HG03135 (cell line): ENCODE data around the gene NLE1.
"Not testable (repeated sequence)": the region's sequence is repeated elsewhere in the genome, so short reads cannot be mapped to it uniquely, and the experiment has no call there.

ENCODE experiments used
- ATAC-seq: cut with Tn5 transposase; IDR thresholded peaks from one replicate; pipeline ENCODE4 v1.9.1; 2021; ENCODE audit warnings: mild to moderate bottlenecking, moderate library complexity; ENCODE audit not compliant: unreplicated experiment

NLE1 gene

DNA sequence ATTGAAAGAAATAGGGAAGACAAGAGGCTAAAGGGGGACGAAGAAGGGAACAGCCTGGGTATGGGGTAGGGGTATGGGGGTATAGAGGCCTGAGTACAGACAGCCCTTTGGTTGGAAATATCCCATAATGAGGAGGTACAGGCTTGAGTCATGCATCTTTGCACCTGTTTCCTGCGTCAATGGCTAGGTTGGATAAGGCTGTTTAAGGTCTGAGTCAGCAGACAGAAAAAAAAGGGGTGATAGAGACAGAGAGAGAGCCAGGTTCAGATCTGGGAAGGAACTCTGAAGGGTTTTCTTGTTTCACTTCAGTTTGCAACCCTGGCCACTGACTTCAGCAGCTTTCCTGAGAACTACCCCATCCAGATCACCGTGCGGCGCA, 12.1 kb downstream of the NLE1 start:
- ATAC-seq, result no peak

DNA sequence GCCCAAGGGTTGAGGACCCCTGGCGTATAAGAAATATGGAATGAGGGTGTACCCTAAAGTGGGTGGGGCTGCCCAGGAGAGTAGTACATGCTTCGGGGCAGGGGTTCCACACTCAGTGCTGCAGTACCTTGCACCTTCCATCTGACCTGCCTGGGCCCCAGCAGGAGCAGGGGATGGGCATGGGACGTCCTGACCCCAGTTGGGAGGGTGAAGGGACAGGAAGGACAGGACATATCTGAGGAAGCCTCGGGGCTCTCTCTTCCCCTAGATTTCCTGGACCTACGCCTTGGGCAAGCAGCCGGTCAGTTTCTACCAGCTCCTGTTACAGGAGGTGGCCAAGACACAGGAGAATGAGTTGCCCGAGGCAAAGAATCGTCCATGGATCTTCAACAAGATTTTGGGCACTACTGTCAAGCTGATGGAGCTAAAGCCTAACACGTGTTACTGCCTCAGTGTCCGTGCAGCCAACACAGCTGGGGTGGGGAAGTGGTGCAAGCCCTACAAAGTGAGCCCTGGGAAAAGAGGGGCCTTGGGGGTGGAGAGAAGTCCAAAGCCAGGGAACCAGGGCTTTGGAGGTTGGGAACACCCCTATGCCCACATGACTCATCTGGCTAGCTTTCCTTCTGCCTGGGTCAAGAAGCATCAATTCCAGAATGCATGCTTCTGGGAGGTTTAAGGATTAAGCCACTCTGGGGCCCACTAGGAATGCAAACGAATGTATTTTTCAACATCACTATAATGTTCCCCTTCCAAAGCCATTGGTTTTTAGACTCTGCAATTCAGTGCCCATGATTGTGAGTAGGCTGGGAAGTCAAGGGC, 12.7 kb downstream of the NLE1 start:
- no peak for ATAC-seq

DNA sequence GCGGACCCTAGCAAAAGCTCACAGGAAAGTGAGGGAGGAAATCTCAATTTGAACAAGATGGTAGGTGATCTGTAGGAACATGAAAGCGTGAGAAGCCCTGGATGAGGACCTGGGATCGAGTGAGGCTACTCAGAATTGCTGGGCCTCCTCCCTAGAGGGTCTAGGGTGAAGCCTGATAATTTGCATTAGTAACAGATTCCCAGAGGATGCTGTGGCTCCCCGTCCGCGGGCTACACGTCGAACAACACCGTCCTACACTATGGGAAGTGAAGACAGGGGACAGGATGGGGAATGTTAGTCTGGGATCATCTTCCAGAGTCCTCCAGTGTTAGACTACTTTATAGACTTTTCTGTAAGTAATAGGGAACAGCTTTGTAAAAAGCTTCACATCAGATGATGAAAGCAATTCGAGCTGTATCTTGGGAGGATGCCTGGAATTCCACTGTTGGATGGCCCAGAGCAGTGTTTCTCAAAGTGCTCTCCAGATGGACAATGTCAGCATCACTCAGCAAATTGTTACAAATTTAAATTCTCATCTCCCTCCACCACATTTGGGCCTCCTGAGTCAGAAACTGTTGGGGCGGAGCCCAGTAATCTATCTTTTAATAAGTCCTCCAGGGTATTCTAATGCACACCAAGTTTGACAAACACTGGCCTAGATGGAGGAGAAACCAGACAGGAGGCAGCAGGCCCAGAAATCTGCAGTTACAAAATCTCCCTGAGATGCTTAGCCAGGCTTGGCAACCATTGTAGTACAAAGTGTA, 14.2 kb downstream of the NLE1 start:
- no peak for ATAC-seq

DNA sequence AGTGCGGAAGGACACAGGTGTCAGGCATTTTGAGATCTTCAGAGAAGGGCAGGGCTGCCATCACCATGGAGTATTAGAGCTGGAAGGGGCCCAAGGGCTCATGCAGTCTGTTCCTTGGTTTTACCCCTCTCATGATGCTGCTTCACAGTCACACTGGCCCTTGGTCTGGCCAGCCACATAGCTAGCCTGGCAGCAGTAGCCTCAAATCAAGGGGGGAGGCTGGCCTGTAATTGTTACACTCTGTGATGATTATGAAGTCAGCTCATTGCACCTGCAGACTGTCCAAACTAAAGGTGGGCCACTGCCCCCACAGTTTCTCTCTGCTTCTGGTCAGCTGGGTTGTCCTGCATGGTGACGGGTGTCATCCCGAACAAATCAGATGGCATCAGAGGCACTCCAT, 20.8 kb downstream of the NLE1 start, which contains the start of gene FNDC8:
FNDC8 (plus strand) TSS at position 301 of the 400 bp plus-strand sequence; CDS start at position 380, 79 bp downstream.
- ATAC-seq, result no peak

DNA sequence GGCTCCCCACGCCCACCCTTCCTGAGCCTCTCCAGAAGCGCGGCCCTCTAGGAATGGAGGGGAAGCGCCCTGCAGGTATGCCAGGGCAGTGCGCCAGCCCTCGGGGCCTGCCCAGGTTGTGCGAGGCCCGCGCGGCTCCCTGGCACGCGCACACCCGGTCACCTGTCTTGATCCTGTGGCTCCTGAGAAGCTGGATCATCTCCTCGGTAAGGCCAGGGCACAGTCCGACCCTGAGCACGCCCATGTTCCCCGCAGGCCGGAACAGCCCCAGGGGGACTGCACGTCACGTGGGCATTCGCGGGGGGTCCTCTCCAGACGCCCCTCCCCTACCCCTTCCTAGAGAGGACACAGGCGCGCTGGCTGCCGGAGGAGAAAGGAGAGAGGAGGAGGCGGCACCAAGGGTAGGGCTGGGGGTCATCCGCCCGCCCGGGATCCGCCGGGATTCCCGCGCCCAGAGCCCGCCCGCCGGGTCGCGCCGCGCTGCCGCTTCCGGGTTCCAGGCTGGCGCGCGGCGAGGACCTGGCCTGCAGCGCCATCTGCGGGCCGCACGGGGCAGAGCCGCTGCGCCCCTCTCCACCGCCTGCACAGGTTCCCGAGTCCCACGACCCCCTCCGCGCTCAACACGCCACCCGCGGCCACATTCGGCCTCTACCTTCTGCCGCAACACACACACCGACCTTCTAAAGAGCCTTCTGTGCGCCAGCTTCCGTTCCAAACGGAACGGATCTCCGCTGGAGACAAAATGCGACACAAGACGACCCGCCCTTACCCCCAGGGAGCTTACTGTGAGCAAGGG, 22.5 kb downstream of the NLE1 start, which contains the start of gene RAD51D:
RAD51D (minus strand) TSS at position 491 of the 796 bp plus-strand sequence; CDS start at position 244, 247 bp downstream.
- peak; percentile 75 for ATAC-seq

DNA sequence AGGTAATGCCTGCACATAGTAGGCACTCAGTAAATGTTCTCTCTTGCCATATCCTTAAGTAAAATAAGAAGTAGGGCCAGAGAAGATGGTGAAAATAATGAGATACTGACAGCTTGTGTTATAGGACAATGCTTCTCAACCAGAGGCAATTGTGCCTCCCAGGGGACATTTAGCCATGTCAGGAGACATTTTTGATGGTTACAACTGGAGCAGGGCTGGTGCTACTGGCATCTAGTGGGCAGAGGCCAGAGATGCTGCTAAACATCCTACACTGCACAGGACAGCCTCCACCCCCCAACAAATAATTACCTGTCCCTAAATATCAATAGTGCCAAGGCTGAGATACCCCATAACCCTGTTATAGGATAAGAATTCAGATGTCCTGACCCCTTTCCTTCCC, 24.1 kb downstream of the NLE1 start:
- no peak for ATAC-seq

DNA sequence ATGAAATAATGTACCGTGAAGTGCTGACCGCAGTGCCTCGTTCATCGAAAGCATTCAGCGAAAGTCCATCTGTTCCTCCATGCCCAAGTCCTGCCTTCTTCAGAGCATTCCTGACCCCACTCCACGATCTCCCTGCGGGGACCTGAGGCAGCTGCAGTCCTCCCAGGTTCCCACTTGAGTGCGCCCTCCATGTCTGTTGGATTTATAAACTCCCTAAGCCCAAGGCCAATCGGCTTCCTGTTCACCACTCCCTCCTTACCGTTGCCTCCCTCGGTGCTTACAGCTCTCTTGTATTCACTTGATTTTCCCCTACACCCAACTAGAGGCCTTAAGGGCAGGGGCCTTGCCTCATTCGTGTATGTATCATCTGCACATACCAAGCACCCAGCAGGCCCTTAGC, 25.3 kb downstream of the NLE1 start:
- ATAC-seq, result no peak

DNA sequence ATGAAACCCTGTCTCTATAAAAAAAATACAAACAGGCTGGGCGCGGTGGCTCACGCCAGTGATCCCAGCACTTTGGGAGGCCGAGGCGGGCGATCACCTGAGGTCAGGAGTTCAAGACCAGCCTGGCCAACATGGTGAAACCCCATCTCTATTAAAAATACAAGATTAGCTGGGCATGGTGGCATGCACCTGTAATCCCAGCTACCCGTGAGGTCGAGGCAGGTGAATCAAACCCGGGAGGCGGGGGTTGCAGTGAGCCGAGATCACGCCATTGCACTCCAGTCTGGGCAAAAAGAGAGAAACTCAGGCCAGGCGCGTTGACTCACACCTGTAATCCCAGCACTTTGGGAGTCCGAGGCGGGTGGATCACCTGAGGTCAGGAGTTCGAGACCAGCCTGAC, 31.3 kb downstream of the NLE1 start:
- not testable (repeated sequence) for ATAC-seq

DNA sequence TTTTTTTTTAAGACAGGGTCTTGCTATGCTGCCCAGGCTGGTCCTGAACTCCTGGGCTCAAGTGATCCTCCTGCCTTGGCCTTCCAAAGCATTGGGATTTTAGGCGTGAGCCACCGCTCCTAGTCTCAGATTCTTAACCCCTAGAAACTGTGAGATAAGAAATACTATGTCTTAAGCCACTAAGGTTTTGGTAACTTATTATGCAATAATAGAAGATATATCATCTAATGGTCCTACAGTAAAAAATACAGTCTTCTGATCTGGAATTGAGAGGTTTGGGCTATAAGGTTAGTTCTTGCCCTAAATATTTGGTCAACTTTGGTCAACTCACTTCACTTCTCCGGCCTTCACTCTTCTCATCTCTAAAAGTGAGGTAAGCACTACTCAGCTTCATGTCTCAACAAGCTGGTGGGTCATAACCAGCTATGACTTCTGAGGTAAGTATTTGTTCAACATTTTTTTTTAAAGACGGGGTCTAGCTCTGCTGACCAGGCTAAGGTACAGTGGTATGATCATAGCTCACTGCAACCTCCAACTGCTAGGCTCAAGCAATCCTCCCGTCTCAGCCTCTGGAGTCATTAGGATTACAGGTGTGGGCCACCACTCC, 37.2 kb downstream of the NLE1 start:
- no peak for ATAC-seq

DNA sequence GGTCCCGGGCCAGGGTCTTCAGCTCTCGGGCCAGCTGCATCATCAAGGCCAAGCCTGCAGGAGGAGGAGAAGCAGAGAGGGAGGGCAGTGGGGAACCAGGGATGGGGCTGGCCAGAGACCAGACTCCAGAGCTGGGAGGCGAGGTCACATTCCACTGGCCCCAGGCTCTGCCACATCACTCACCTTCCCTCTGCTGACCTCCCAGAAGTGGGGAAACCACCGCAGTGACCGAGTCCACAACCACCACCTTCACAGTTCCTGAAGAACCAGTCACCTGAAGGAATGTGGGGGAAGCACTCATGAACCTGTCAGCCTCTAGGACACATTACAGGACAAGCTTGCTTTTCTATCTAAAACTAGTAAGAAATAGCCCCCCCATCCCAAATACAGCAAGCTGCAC, 38.8 kb downstream of the NLE1 start:
- no peak for ATAC-seq

DNA sequence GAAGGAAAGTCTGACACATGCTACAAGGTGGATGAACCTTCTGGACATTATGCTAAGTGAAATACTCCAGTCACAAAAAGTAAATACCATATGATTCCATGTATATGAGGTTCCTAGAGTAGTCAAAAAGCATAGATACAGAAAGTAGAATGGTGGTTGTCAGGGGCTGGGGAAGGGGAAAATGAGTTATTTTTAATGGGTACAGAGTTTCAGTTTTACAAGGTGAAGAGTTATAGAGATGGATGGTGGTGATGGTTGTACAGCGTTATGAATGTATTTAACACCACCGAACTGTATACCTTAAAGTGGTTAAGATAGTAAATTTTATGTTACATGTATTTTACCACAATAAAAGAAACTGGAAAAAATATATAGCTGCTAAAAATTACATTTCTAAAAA, 40.4 kb downstream of the NLE1 start:
- no peak for ATAC-seq

DNA sequence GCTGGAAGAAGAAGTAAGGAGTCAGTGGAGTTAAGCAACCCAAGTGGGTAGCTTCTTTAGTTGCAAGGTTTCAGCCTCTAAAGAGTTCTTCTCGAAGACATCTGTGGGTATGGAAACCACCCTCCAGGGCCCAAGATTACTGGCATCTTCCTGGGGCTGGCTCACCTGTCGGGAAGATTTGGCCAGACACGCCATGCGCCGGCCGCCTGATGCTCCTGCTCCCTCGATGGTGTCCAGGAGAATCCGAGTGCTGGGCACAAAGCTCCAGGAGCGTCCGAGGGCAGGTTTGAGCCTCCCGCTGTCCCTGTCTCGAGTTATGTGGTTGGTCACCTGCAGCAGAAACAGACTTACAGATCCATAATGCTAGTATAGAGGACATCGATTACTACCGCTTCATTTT, 41.1 kb downstream of the NLE1 start:
- ATAC-seq, result no peak

DNA sequence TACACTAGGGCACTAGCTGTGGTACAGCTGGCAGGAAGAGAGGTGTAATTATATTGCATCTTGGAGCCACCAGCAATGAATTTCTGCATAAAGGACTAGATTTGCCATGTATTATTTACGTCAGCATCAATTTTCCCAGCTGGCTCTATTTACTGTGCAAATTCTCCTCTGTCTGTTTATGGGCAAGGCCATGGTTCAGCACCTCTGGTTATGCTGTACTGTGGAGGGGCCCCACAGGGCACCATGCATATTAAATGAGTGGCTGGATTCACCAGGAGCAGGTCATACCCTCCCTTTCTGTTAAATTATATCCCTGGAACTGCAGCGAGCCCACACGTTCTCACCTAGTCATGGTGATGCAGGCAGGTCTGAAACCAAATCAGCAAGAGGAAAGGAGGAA, 42.2 kb downstream of the NLE1 start:
- no peak for ATAC-seq

DNA sequence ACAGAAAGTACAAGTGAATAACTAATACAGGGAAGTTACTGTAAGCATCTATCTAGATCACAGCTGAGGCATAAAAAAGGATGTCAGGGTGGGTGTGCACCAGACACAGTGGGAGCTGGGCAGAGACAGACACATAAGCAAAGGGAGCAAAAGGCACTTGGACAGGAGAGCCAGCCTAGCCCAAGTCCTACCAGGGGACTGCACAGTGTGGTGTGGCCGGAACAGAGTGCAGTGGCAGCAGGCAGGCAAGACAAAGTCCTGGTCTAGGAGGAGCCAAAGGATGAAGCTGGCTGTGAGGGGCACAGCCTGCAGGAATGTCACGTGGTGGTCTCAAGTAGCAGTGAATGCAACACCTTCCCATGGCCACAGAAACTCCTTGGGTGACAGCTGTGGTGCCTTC, 44.3 kb downstream of the NLE1 start:
- no peak for ATAC-seq

DNA sequence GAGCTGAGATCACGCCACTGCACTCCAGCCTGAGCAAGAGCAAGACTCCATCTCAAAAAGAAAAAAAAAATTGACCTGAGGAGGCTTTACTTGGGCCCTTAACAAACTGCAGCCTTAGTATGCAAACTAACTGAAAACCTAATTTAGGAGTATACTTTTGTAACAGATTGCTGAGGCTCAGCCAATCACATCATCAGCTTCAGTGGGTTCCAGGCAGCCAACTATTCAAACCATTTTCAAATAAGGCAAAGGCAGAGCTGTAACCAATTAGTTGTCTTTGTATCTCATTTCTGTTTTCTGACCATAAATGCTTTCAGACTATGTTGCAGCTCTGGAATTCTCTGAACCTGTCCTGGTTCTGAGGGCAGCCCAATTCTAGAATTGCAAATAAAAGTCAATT, 46.4 kb downstream of the NLE1 start:
- no peak for ATAC-seq

DNA sequence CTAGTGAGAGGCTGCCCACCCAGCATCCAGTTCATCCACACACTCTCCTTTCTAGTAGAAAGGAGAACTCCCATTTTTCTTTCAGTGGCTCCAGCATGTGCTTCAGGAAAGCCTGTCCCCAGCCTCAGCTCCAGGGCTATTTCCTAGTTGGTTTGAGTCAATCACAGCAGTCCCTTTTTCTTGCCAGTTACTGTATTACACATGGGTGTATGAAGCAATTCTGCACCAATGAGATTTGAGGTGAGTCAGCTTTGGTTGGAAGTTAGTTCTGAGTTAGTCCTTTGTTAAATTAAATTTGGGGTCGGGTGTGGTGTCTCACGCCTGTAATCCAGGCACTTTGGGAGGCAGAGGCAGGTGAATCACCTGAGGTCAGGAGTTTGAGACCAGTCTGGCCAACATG, 47.2 kb downstream of the NLE1 start:
- no peak for ATAC-seq

DNA sequence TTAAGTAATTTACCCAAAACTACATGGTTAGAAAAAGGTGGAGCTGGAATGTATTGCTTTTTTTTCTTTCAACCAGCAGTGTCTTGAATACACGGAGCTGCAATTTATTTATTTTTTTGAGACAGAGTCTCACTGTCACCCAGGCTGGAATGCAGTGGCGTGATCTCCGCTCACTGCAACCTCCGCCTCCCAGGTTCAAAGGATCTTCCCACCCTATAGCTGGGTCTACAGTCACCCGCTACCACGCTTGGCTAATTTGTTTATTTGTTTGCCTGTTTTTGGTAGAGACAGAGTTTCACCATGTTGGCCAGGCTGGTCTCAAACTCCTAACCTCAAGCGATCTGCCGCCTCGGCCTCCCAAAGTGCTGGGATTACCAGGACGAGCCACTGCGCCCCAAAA, 51.4 kb downstream of the NLE1 start:
- not testable (repeated sequence) for ATAC-seq

DNA sequence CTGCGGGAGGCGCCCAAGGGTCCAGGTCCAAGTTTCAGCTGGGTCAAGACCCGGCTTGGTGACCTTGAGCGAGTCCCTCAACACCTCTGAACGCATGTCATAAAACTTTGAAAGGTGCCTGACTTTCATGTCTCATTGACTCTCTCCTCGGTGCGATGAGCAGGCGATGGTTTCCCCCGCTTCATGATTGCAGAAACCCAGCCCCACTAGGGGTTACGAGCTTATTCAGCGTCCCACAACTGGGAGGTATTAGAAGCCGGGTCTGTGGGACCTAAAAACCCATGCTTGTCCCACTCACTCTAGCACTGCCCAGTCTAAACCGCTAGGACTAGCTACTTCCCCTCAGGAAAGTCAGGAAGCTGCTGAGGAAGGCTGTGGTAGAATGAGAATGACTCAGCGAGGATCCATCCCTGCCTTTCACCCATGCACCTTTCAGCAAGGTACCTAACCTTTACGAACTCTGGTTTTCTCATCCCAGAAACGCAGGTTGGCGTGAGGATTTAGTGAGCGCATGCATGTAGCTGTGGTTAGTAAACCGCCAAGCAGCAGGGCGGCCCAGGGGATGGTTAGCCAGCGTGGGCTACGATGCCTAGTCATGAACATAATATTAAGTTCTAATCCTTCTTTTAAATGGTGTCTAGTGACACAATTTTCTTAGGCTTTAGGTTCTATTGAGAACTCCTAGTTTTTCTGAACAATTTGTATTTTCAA, 52.4 kb downstream of the NLE1 start:
- ATAC-seq, result peak; percentile 26

DNA sequence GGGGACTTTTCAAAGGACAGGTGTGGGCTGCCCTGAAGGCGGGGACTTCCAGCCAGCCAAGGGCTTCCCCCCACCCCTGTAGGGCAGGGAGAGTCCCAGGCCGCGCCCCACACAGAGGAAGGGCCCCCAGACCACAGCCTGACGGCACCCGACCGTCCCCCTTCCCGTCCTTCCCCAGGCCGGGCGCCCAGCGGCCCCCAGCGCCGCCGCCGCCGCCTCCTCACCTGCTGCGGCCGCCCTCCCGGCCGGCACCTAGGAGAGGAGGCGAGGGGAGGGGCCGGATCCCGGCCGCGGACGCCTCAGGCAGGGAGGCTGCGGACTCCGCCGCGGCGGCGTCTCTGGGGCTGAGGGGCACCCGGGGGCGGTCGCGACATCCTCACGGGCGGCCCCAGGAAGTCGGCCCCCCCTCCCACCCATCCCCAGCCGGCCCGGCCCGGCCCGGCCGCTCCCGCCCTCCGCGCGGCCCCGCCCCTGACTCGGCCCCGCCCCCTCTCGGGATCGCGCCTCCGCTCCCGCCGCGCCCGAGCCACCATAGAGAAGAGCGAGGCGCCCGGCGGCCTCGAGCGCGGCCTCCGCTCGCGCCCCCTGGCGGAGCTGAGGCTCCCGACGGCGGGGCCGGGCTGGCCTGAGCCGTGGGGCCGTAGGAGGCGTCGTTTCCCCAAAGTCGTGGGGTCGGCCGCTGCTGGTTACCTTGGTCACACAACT, 53.1 kb downstream of the NLE1 start:
- peak; percentile 80 for ATAC-seq
